Measurements from ENCODE around the gene FLII.

GRCh38 chr17:18250259-18250658 lies 8.3 kb downstream of the FLII start:
- no peak for TF ChIP-seq EZH2 (IDR thresholded peaks at IDR 0.05; ENCODE audit: low read depth)
- TF ChIP-seq, protein P1, sequence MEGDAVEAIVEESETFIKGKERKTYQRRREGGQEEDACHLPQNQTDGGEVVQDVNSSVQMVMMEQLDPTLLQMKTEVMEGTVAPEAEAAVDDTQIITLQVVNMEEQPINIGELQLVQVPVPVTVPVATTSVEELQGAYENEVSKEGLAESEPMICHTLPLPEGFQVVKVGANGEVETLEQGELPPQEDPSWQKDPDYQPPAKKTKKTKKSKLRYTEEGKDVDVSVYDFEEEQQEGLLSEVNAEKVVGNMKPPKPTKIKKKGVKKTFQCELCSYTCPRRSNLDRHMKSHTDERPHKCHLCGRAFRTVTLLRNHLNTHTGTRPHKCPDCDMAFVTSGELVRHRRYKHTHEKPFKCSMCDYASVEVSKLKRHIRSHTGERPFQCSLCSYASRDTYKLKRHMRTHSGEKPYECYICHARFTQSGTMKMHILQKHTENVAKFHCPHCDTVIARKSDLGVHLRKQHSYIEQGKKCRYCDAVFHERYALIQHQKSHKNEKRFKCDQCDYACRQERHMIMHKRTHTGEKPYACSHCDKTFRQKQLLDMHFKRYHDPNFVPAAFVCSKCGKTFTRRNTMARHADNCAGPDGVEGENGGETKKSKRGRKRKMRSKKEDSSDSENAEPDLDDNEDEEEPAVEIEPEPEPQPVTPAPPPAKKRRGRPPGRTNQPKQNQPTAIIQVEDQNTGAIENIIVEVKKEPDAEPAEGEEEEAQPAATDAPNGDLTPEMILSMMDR (conservative IDR thresholded peaks at IDR 0.05): no peak
